Head of caudate nucleus (tissue), 42 donors: Measurements from ENCODE around the gene GPR27.

ENCODE experiments used
- DNase-seq, 42 donors: peaks; one replicate each; pipeline versions ENCODE4 v3.0.0 to v3.0.0-alpha.2; 2020 to 2021; ENCODE audit warnings: mixed read lengths in 7 of 42
- intact Hi-C: fragments of 100-400 bp; cut with DNase I; formaldehyde crosslinking; loops from one replicate; pipeline ENCODE4 v1.15.0; 2022

GPR27 gene

GRCh38 chr3:71726146-71726545 lies 27.5 kb upstream of the GPR27 start:
- intact Hi-C loops = no loop called here

GRCh38 chr3:71728632-71729342 lies 24.9 kb upstream of the GPR27 start:
- intact Hi-C loops = no loop called here
- DNase-seq = peak; percentile 36 to 96 (median 72)

More at GRCh38 chr3:71726146-71726545, 27.5 kb upstream of the GPR27 start:
- no peak for DNase-seq

GRCh38 chr3:71732637-71733036 lies 21.0 kb upstream of the GPR27 start:
- no peak for DNase-seq
- intact Hi-C loops = no loop called here

GRCh38 chr3:71733319-71733718 lies 20.3 kb upstream of the GPR27 start:
- no peak for DNase-seq

GRCh38 chr3:71734881-71735280 lies 18.8 kb upstream of the GPR27 start:
- no peak for DNase-seq
- intact Hi-C loops = no loop called here

More at GRCh38 chr3:71733319-71733718, 20.3 kb upstream of the GPR27 start:
- intact Hi-C loops = no loop called here

- no peak for DNase-seq
- intact Hi-C loops = no loop called here
Measured at GRCh38 chr3:71742621-71743020, 11.0 kb upstream of the GPR27 start.

GRCh38 chr3:71744738-71745137 lies 8.9 kb upstream of the GPR27 start:
- no peak for DNase-seq

GRCh38 chr3:71751602-71752001 lies 2.1 kb upstream of the GPR27 start:
- intact Hi-C loops = no loop called here
- no peak for DNase-seq

More at GRCh38 chr3:71744738-71745137, 8.9 kb upstream of the GPR27 start:
- intact Hi-C loops = no loop called here

GRCh38 chr3:71752831-71753700 lies 589 bp upstream of the GPR27 start:
- intact Hi-C loops = no loop called here
- DNase-seq = peak in 16 of 42 donors; percentile 12 to 49 (median 24)

- intact Hi-C loops = no loop called here
- peak in 6 of 42 donors; percentile 10 to 32 (median 22) for DNase-seq
Measured at GRCh38 chr3:71754610-71755253, 1.1 kb downstream of the GPR27 start.

- intact Hi-C loops = no loop called here
- DNase-seq = no peak
Measured at GRCh38 chr3:71758091-71758490, 4.4 kb downstream of the GPR27 start.

- intact Hi-C loops = no loop called here
- DNase-seq = peak in 1 of 42 donors; percentile 32
Measured at GRCh38 chr3:71759401-71759800, 5.7 kb downstream of the GPR27 start.

GRCh38 chr3:71760140-71760539 lies 6.5 kb downstream of the GPR27 start:
- DNase-seq = no peak
- intact Hi-C loops = no loop called here

GRCh38 chr3:71763426-71763825 lies 9.8 kb downstream of the GPR27 start:
- intact Hi-C loops = no loop called here
- DNase-seq = no peak

- intact Hi-C loops = no loop called here
- DNase-seq = no peak
Measured at GRCh38 chr3:71771126-71771525, 17.5 kb downstream of the GPR27 start.

- intact Hi-C loops = no loop called here
- DNase-seq = no peak
Measured at GRCh38 chr3:71771884-71772283, 18.2 kb downstream of the GPR27 start.

GRCh38 chr3:71776538-71776937 lies 22.9 kb downstream of the GPR27 start:
- DNase-seq = no peak
- intact Hi-C loops = loop anchor here (2.0 kb wide), 1 partner anchor 34 kb away; no protein-coding TSS in a partner anchor

GRCh38 chr3:71778353-71778752 lies 24.7 kb downstream of the GPR27 start:
- no peak for DNase-seq
- intact Hi-C loops = no loop called here

GRCh38 chr3:71779674-71780377 lies 26.2 kb downstream of the GPR27 start:
- intact Hi-C loops = no loop called here
- no peak for DNase-seq
